ENCODE results near the gene CEP83.

CEP83 gene

DNA sequence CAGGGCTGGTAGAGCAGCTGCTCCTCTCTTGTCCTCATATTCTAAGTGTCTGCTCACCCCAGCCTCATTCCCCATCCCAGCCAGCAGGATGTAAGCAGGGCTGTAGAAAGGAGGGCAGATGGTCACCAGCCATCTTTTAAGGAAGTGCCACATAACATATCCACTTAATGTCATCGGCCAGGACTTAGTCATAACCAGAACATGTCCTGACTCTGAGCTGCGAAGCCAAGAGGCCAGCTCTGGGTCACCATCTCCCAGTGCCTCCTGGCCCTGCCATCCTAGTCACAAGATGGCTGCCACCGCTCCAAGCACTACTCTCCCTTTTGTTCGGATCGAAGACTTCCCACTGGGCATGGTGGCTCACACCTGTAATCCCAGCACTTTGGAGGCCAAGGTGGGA, 187.4 kb downstream of the CEP83 start:
- DNase-seq (ENCODE audit: low spot score), result no peak
- no peak for TF ChIP-seq CTCF (IDR thresholded peaks at IDR 0.05; ENCODE audit: borderline replicate concordance, control extremely low read depth, extremely low read depth, insufficient read depth, missing control alignments)
- in situ Hi-C loops (cut with MboI; ENCODE audit: low sequenced_read_pairs, unreplicated experiment), result no loop called here

DNA sequence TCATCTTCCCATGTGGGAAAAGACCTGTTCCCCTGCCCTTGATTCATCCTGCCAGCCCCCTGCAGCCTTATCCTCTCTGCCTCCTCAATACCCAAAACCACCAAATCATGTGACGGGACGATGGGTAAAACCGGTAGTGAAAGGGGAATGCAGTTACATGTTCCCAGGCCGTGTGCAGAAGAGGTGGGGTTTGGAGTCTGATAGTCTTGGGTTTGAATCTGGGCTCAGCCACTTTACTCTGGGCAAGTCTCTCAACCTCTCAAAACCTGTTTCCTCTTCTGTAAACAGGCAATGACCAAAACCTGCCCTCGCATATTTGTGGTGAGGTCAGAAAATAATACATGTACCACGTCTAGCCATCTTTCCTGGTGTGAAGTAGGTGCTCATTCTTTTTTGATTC, 188.3 kb downstream of the CEP83 start:
- peak; percentile 34 for DNase-seq (ENCODE audit: low spot score)
- in situ Hi-C loops (cut with MboI; ENCODE audit: low sequenced_read_pairs, unreplicated experiment), result no loop called here
- no peak for TF ChIP-seq CTCF (IDR thresholded peaks at IDR 0.05; ENCODE audit: borderline replicate concordance, control extremely low read depth, extremely low read depth, insufficient read depth, missing control alignments)

- no peak for DNase-seq (ENCODE audit: low spot score)
- TF ChIP-seq CTCF (IDR thresholded peaks at IDR 0.05; ENCODE audit: borderline replicate concordance, control extremely low read depth, extremely low read depth, insufficient read depth, missing control alignments), result no peak
- in situ Hi-C loops (cut with MboI; ENCODE audit: low sequenced_read_pairs, unreplicated experiment), result no loop called here
These were observed 190.2 kb downstream of the CEP83 start for GRCh38 chr12:94269316-94269999.

DNA sequence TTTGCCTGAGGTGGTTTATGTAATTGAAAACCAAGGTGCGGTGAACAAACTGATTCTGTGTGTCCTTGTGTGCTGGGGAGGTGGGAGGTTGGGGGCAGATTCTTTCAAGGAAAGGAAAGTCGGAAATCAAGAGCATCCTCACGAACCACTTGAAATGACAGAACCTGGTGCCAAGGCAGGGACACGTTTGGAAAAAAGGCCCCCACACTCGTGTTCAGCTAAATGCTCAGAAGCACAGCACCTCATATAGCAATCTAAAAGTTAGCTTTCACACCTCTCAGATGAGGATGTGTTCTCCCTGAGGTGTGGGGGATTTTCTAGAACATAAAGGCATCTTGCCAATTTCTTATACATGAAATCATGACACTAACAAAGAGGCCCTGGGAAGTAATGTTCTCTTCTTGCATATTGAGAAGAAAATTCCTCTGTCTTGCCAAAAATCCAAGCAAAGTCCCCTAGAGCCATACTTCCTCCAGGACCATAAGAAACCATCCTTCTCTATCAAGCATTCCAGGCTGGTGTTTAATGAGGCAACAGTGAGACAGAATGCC, 191.7 kb downstream of the CEP83 start:
- TF ChIP-seq CTCF (IDR thresholded peaks at IDR 0.05; ENCODE audit: borderline replicate concordance, control extremely low read depth, extremely low read depth, insufficient read depth, missing control alignments), result no peak
- DNase-seq (ENCODE audit: low spot score), result peak; percentile 35
- in situ Hi-C loops (cut with MboI; ENCODE audit: low sequenced_read_pairs, unreplicated experiment), result no loop called here

GRCh38 chr12:94267537-94267872, 192.2 kb downstream of the CEP83 start:
- no peak for TF ChIP-seq CTCF (IDR thresholded peaks at IDR 0.05; ENCODE audit: borderline replicate concordance, control extremely low read depth, extremely low read depth, insufficient read depth, missing control alignments)
- no peak for DNase-seq (ENCODE audit: low spot score)
- in situ Hi-C loops (cut with MboI; ENCODE audit: low sequenced_read_pairs, unreplicated experiment), result no loop called here

DNA sequence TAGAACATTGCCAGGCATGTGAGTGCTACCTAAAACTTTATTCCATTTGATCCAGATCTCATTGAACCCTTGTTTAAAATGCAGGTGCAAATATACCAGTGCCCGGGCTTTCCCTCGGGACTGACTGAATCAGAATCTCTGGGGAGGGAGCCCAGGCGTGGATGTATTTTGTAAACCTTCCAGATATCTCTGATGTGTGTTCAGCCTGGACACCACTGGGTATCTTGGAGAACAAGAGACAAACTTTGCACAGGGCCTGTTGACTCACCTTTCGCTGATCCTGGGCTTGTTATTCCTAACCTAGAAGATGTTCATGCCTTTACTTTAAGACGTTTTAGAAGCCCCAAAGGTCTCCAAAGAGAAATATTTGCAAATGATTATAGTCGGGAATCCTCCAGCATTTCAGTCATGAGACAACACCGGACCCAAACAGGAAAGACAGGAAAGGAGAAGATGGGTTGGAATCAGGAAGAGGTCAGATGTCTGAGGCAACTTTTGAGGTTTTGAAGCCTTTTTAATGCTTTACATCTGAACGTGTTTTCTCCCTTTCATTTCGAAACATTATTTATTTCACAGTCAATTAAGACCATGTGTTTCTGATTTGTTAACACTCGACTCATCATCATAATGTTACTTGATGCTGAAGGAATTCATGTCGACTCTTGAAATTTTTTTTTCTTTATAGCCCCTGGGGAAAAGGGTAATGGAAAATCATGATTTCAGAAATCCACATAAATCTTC, 192.7 kb downstream of the CEP83 start:
- no peak for DNase-seq (ENCODE audit: low spot score)
- no peak for TF ChIP-seq CTCF (IDR thresholded peaks at IDR 0.05; ENCODE audit: borderline replicate concordance, control extremely low read depth, extremely low read depth, insufficient read depth, missing control alignments)
- in situ Hi-C loops (cut with MboI; ENCODE audit: low sequenced_read_pairs, unreplicated experiment), result no loop called here
